ENCODE results near the gene RPL13.

DNA sequence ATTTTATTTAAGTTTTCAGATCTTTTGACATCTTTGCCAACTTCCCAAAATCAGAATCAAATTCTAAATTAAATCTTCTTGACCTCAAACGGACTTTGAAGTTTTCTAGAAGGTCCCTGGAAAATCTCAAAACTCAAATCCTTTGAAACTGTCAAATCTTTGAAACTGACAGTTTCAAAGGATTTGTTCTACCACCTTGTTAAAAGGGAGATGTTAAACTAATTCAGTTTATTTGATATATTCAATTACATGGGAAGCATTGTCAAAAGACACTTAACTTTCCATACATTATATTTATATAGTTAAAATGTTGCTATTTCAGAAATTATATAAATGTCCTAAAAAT lies 49.6 kb downstream of the RPL13 start:
- TF ChIP-seq POLR2A (IDR thresholded peaks at IDR 0.05) = no peak
- TF ChIP-seq, protein P1, sequence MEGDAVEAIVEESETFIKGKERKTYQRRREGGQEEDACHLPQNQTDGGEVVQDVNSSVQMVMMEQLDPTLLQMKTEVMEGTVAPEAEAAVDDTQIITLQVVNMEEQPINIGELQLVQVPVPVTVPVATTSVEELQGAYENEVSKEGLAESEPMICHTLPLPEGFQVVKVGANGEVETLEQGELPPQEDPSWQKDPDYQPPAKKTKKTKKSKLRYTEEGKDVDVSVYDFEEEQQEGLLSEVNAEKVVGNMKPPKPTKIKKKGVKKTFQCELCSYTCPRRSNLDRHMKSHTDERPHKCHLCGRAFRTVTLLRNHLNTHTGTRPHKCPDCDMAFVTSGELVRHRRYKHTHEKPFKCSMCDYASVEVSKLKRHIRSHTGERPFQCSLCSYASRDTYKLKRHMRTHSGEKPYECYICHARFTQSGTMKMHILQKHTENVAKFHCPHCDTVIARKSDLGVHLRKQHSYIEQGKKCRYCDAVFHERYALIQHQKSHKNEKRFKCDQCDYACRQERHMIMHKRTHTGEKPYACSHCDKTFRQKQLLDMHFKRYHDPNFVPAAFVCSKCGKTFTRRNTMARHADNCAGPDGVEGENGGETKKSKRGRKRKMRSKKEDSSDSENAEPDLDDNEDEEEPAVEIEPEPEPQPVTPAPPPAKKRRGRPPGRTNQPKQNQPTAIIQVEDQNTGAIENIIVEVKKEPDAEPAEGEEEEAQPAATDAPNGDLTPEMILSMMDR (IDR thresholded peaks at IDR 0.05) = no peak

Data from esophagus squamous epithelium (tissue), 4 donors.